Common myeloid progenitor, CD34-positive (primary cell): ENCODE data around the gene ULK4.
A peak's percentile ranks its signal among the peaks of the same experiment; 100 is the strongest.

Source experiments
- CTCF ChIA-PET: fragments of 350-600 bp; sonication (Branson Sonifier 250); formaldehyde crosslinking; loops from one replicate; lab custom pipeline; 2021; ENCODE audit warnings: antibody characterized with exemption; lab: Charles Lee
- POLR2A ChIA-PET: fragments of 350-600 bp; sonication (Branson Sonifier 250); formaldehyde crosslinking; loops from one replicate; lab custom pipeline; 2021; ENCODE audit warnings: antibody characterized with exemption; lab: Charles Lee
- DNase-seq, 3 donors: peaks; one replicate each; pipeline versions ENCODE4 v3.0.0 to v3.0.0-alpha.2; 2013
- H3K27ac ChIP-seq, 2 experiments: 1 replicate in 1 of 2; 2 replicates in 1 of 2; pipeline ENCODE4 v1.7.0; 2013; ENCODE audit warnings: inconsistent platforms in 2 of 2, low read length in 2 of 2, mild to moderate bottlenecking in 2 of 2, low read depth in 1 of 2, moderate library complexity in 1 of 2; ENCODE audit not compliant: severe bottlenecking in 2 of 2, insufficient read depth in 1 of 2, poor library complexity in 1 of 2
- H3K27me3 ChIP-seq, 5 experiments: replicated peaks in 2 of 5; 1 replicate in 3 of 5; 2 replicates in 2 of 5; pipeline versions ENCODE4 v1.6.1 to v1.7.0; 2013; ENCODE audit warnings: low read length in 4 of 5, mild to moderate bottlenecking in 2 of 5, moderate library complexity in 2 of 5, inconsistent platforms in 1 of 5; ENCODE audit not compliant: insufficient read depth in 5 of 5, control insufficient read depth in 4 of 5
- H3K36me3 ChIP-seq, 4 experiments: 1 replicate in 2 of 4; 2 replicates in 2 of 4; pipeline versions ENCODE4 v1.6.1 to v1.7.0; 2013; ENCODE audit warnings: low read length in 3 of 4, control low read depth in 1 of 4, mild to moderate bottlenecking in 1 of 4; ENCODE audit not compliant: control insufficient read depth in 4 of 4, insufficient read depth in 4 of 4
- H3K4me1 ChIP-seq, 4 experiments: 1 replicate in 3 of 4; 2 replicates in 1 of 4; pipeline versions ENCODE4 v1.6.1 to v1.7.1; 2013; ENCODE audit warnings: low read length in 3 of 4, mild to moderate bottlenecking in 3 of 4, control low read depth in 1 of 4, inconsistent platforms in 1 of 4, moderate library complexity in 1 of 4; ENCODE audit not compliant: control insufficient read depth in 4 of 4, insufficient read depth in 4 of 4; ENCODE audit errors: control extremely low read depth in 1 of 4
- H3K4me3 ChIP-seq, 7 experiments: 1 replicate in 4 of 7; 2 replicates in 3 of 7; pipeline versions ENCODE4 v1.5.1 to v1.7.0; 2013; ENCODE audit warnings: mild to moderate bottlenecking in 7 of 7, low read length in 6 of 7, moderate library complexity in 6 of 7, inconsistent platforms in 2 of 7, low read depth in 2 of 7, control low read depth in 1 of 7; ENCODE audit not compliant: insufficient read depth in 4 of 7, control insufficient read depth in 1 of 7; ENCODE audit errors: extremely low read depth in 1 of 7
- H3K9me3 ChIP-seq, 5 experiments: 1 replicate in 4 of 5; 2 replicates in 1 of 5; pipeline versions ENCODE4 v1.6.1 to v1.7.1; 2013; ENCODE audit warnings: low read length in 4 of 5, mild to moderate bottlenecking in 2 of 5, inconsistent platforms in 1 of 5, low read depth in 1 of 5, moderate library complexity in 1 of 5; ENCODE audit not compliant: control insufficient read depth in 4 of 5, insufficient read depth in 2 of 5; ENCODE audit errors: control extremely low read depth in 1 of 5
- WGBS: methylation state at CpG from one replicate; pipeline ENCODE4 v1.1.5; 2013; ENCODE audit not compliant: insufficient coverage; 5-methylcytosine and 5-hydroxymethylcytosine counted together

The ULK4 gene

GRCh38 chr3:41963823-41964222 lies 1.9 kb upstream of the ULK4 start:
- WGBS, result 98% methylated on average over 10 of the region's 10 CpGs
- peak overlapping the region in 1 of 2 experiments; percentile 14 for H3K27ac ChIP-seq
- H3K9me3 ChIP-seq, result no peaks in the 10 kb centered on the region
- no peak overlapping the region for H3K4me3 ChIP-seq
- no peaks in the 10 kb centered on the region for H3K27me3 ChIP-seq
- CTCF ChIA-PET, result interaction anchor here (1.3 to 4.2 kb wide), 3 partner anchors 41 to 135 kb away, joined by 3 to 21 read pairs (median 3); no protein-coding TSS in a partner anchor
- POLR2A ChIA-PET, result no interaction called here
- peaks cover 6 to 22% (median 15%) of the 10 kb centered on the region in 4 experiments for H3K4me1 ChIP-seq
- no peak for DNase-seq
- no peaks in the 10 kb centered on the region for H3K36me3 ChIP-seq

GRCh38 chr3:41960826-41961750 lies 815 bp downstream of the ULK4 start:
- H3K27me3 ChIP-seq, result no peaks in the 10 kb centered on the region
- POLR2A ChIA-PET, result interaction anchor here (0.6 to 1.4 kb wide), 4 partner anchors 31 to 138 kb away, joined by 3 to 5 read pairs (median 4); no protein-coding TSS in a partner anchor
- CTCF ChIA-PET, result interaction anchor here (1.0 to 1.2 kb wide), 2 partner anchors 36 to 52 kb away, joined by 3 to 4 read pairs; no protein-coding TSS in a partner anchor
- under 1% methylated on average over 35 of the region's 45 CpGs for WGBS
- peak; percentile 65 to 84 (median 75) for DNase-seq
- H3K9me3 ChIP-seq, result no peaks in the 10 kb centered on the region
- H3K4me1 ChIP-seq, result peaks cover 6 to 22% (median 15%) of the 10 kb centered on the region in 4 experiments
- H3K27ac ChIP-seq, result peak overlapping the region; percentile 98
- peak overlapping the region; percentile 75 to 98 (median 97) for H3K4me3 ChIP-seq
- H3K36me3 ChIP-seq, result no peaks in the 10 kb centered on the region

- POLR2A ChIA-PET, result no interaction called here
- no peak for DNase-seq
These were observed 5.3 kb downstream of the ULK4 start for GRCh38 chr3:41956574-41956973.

GRCh38 chr3:41955192-41955591 lies 6.7 kb downstream of the ULK4 start:
- H3K4me3 ChIP-seq, result no peak overlapping the region
- peaks cover 2 to 14% (median 8%) of the 10 kb centered on the region in 4 experiments for H3K36me3 ChIP-seq
- POLR2A ChIA-PET, result no interaction called here
- peaks cover 0 to 2% (median under 1%) of the 10 kb centered on the region in 4 experiments for H3K4me1 ChIP-seq
- no peaks in the 10 kb centered on the region for H3K27me3 ChIP-seq
- H3K27ac ChIP-seq, result no peak overlapping the region
- WGBS, result 93% methylated on average over 18 of the region's 18 CpGs
- CTCF ChIA-PET, result no interaction called here
- no peak for DNase-seq
- H3K9me3 ChIP-seq, result no peaks in the 10 kb centered on the region

More at GRCh38 chr3:41956574-41956973, 5.3 kb downstream of the ULK4 start:
- H3K27ac ChIP-seq, result no peak overlapping the region
- CTCF ChIA-PET, result no interaction called here
- H3K4me3 ChIP-seq, result no peak overlapping the region
- H3K4me1 ChIP-seq, result peaks cover 0 to 12% (median 9%) of the 10 kb centered on the region in 4 experiments
- no peaks in the 10 kb centered on the region for H3K27me3 ChIP-seq
- H3K36me3 ChIP-seq, result peaks cover 1 to 11% (median 6%) of the 10 kb centered on the region in 4 experiments
- H3K9me3 ChIP-seq, result no peaks in the 10 kb centered on the region

GRCh38 chr3:41943311-41943843 lies 18.5 kb downstream of the ULK4 start:
- ChIA-PET CTCF (no interaction called here), POLR2A (no interaction called here)
- 100% methylated on average over 3 of the region's 3 CpGs for WGBS

GRCh38 chr3:41940393-41940792 lies 21.5 kb downstream of the ULK4 start:
- Histone ChIP-seq H3K9me3 (peaks cover 0 to 7% (median 4%) of the 10 kb centered on the region in 5 experiments), H3K36me3 (peaks cover 0 to 18% (median 3%) of the 10 kb centered on the region in 4 experiments), H3K27me3 (no peaks in the 10 kb centered on the region), H3K4me3 (no peak overlapping the region), H3K4me1 (no peaks in the 10 kb centered on the region), H3K27ac (no peak overlapping the region)
- DNase-seq, result no peak
- ChIA-PET CTCF (interaction anchor here (1.1 to 1.2 kb wide), 2 partner anchors 26 to 159 kb away, joined by 3 read pairs; no protein-coding TSS in a partner anchor), POLR2A (no interaction called here)

More at GRCh38 chr3:41943311-41943843, 18.5 kb downstream of the ULK4 start:
- peaks cover 2 to 26% (median 13%) of the 10 kb centered on the region in 4 experiments for H3K36me3 ChIP-seq
- H3K27ac ChIP-seq, result no peak overlapping the region
- peaks cover 0 to 7% (median 5%) of the 10 kb centered on the region in 5 experiments for H3K9me3 ChIP-seq
- no peak overlapping the region for H3K4me3 ChIP-seq
- no peaks in the 10 kb centered on the region for H3K27me3 ChIP-seq
- H3K4me1 ChIP-seq, result no peaks in the 10 kb centered on the region
- DNase-seq, result no peak
